VCaP (cell line): Measurements from ENCODE around the gene SLC9A8.

ENCODE experiments used
- H3K27ac ChIP-seq: fragments of 450-650 bp; 2 replicates; pipeline ENCODE4 v1.5.1; 2017
- TF ChIP-seq, protein P1 (sequence below): fragments of 450-650 bp; conservative IDR thresholded peaks from 2 replicates; pipeline ENCODE4 v1.5.1; 2017; ENCODE audit warnings: mild to moderate bottlenecking, moderate library complexity

SLC9A8 gene

DNA sequence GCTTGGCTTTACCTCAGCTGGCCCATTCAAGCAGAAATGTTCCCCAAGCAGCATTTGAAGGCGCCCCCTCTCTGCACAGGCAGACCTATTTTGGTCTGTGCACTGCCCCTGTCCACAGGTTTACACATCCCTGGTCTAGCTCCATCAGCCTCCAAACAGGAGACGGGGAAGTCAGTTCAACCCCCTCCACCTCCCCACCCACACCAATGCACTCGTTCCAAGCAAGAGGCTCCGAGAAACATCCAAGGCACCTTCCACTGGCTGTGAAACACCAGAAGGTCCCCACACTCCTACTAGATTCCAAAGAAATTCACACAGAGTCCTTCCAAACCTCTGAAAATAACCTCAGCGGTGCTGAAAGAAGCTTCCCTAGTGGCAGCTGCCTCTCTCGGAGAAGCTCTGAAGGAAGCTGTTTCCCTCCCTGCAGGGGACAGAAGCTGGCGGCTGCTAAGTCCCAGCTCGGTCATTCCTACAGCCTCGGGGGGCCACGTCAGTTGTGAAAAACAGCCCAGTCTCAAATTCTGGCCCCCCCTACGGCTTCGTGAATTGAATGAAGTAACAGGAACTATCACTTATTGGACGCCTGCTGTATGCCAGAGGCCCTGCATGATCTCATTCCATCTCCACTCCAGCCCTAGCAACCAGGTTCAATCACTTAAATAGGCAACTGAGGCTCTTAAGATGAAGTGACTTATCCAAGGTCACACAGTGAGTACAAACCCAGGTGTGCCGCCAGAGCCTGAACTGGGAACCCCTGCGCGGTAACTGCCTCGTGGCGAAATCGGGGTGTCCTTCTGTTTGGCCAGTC, 101.9 kb downstream of the SLC9A8 start:
- H3K27ac ChIP-seq: peak overlapping the region; percentile 100

DNA sequence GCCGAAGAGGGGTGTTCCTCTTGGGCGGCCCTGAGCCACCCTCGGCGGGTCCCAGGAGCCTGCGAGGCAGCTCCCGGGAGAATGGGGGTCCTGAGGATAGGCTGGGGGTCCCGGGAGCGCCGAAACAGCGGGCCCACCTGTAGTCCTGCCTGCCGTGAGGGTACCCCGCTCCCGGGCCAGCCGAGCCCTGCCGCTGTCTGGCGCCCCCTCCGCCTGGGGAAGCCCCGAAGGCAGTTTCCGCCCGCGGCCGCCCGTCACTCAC, 102.4 kb downstream of the SLC9A8 start:
- H3K27ac ChIP-seq: peak overlapping the region; percentile 100
- TF ChIP-seq, protein P1, sequence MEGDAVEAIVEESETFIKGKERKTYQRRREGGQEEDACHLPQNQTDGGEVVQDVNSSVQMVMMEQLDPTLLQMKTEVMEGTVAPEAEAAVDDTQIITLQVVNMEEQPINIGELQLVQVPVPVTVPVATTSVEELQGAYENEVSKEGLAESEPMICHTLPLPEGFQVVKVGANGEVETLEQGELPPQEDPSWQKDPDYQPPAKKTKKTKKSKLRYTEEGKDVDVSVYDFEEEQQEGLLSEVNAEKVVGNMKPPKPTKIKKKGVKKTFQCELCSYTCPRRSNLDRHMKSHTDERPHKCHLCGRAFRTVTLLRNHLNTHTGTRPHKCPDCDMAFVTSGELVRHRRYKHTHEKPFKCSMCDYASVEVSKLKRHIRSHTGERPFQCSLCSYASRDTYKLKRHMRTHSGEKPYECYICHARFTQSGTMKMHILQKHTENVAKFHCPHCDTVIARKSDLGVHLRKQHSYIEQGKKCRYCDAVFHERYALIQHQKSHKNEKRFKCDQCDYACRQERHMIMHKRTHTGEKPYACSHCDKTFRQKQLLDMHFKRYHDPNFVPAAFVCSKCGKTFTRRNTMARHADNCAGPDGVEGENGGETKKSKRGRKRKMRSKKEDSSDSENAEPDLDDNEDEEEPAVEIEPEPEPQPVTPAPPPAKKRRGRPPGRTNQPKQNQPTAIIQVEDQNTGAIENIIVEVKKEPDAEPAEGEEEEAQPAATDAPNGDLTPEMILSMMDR: no peak; the same call in 1 of the 2 replicates

More for the DNA sequence above, 101.9 kb downstream of the SLC9A8 start:
- TF ChIP-seq, protein P1: no peak

DNA sequence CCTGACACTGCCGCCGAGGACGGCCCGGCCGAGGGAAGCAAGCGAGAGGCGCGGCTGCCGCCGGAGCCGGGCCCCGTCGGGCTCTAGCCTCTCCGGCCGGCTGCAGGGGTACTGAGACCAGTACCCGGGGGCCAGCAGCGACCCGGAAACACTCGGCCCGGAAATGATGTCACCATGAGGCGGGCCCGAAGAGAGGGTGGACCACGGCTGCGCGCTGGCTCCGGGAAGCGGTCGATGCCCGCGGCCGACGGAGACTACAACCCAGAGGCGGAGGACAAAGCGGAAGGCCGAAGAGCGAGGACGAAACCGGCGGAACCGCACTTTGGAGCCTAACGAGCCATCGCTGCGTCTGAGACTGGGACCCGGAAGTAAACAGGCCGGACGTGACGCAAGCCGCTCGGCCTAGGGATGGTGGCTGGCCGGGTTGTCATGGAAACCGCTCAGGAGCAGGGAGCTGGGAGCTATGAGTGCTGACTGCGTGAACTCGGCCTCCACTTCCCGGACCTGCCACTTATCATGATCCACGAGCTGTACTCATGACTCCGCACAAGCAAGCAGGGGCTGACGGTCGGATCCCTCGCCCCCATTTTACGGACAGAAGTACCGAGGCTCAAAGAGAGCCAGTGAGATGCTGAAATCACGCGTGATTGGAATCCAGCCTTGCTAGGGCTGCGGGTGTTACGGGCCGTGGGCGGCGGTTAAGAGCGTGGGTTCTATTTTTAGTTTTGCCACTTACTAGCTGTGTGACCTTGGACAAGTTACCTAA, 102.9 kb downstream of the SLC9A8 start, which contains the start of gene SPATA2:
Gene SPATA2 (minus strand): TSS at position 150 of the 766 bp plus-strand sequence. CDS start 7,039 bp downstream, outside the sequence.
- TF ChIP-seq, protein P1: no peak
- peak within 1 kb of the TSS; percentile 100 for H3K27ac ChIP-seq

DNA sequence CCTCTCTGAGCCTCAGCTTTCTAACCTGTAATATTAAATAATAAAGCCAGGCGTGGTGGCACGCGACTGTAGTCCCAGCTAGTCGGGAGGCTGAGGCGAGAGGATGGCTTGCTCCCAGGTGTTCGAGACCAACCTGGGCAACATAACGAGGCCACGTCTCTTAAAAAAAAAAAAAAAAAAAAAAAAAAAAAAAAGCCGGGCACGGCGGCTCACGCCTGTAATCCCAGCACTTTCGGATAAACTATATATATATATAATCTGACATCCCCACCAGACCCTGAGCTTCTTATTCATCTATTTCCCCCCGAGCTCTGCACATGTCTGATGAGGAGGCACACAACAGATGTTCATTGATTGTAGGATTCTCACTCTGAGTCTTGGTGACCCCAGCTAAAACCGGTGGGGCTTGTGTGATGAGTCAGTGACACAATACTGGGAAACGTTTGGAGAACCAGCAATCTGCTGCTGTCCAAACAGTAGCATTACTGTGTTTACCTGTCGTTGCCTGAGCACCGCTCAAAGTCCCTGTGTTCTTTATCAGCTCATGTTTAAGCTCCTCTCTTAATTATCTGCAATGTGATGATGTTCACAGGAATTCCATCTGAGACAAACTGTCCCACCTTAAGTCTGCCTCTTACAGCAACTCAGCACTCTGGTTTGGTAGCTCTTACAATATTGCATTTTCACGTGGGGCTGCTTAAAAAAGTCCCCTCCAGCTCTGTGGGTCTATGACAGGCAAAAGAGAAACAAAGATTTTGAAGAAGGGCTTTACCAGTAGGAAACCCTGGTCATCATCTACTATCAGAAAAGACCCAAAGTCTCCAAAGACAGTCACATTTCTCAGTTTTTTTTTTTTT, 103.7 kb downstream of the SLC9A8 start:
- TF ChIP-seq, protein P1: no peak
- peak overlapping the region; percentile 100 for H3K27ac ChIP-seq

DNA sequence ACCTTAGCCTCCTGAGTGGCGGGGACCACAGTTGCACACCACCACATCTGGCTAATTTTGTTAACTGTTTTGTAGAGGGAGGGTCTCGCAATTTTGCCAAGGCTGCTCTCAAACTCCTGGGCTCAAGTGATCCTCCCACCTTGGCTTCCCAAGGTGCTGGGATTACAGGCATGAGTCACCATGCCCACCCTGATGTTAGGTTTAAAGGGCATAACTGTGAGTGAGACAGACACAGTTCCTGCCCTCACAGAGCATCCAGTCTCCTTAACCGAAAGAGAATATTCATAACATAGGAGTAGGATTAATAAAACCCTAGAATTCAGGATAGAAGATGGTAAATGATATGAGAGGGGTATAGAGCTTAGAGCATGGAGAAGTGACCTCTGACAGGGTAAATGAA, 105.8 kb downstream of the SLC9A8 start:
- H3K27ac ChIP-seq: peak overlapping the region; percentile 100; the same call in 1 of the 2 replicates
- TF ChIP-seq, protein P1: no peak

DNA sequence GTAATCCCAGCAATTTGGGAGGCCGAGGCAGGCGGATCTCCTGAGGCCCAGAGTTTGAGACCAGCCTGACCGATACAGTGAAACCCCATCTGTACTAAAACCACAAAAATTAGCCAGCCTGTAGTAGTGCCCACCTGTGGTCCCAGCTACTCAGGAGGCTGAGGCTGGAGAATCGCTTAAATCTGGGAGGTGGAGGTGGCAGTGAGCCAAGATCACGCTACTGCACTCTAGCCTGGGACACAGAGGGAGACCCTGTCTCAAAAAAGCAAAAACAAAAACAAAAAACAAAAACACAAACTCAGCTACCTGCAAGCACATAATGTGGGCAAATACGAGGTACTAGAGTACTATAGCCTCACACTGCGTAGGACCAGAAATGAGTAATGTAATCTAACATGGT, 106.4 kb downstream of the SLC9A8 start:
- no peak overlapping the region for H3K27ac ChIP-seq
- TF ChIP-seq, protein P1: no peak

DNA sequence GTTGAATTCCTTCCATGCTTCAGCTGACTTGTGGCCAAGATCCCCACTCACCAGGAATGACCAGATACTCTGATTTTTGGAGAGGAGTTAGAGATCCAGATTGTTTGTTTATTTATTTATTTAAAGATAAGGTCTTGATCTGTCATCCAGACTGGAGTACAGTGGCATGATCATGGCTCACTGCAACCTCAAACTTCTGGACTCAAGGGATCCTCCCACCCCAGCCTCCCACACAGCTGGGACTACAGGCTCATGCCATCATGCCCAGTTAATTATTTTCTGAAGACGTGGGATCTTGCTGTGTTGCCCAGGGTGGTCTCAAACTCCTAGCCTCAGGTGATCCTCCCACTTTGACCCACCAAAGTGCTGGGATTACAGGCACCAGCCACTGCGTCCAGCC, 106.8 kb downstream of the SLC9A8 start:
- TF ChIP-seq, protein P1: no peak
- H3K27ac ChIP-seq: no peak overlapping the region
